Liver (tissue), 9 donors: ENCODE data around the gene CCDC97. TPM values are rescaled to one million over a fixed set of nuclear protein-coding genes. Genes with fewer than 3 reads are reported as not detected.

Source experiments
- DNase-seq: peaks from one replicate; pipeline ENCODE4 v3.0.0-alpha.2; 2017; ENCODE audit warnings: low spot score
- H3K27ac ChIP-seq, 2 donors: one replicate each; pipeline ENCODE4 v1.7.0; 2013; ENCODE audit warnings: inconsistent platforms in 2 of 2, low read length in 2 of 2, control low read depth in 1 of 2, low read depth in 1 of 2, mild to moderate bottlenecking in 1 of 2
- H3K27me3 ChIP-seq, 4 donors: one replicate each; pipeline versions ENCODE4 v1.6.1 to v1.7.0; 2013; ENCODE audit warnings: low read length in 3 of 4, inconsistent platforms in 1 of 4, mild to moderate bottlenecking in 1 of 4, moderate library complexity in 1 of 4; ENCODE audit not compliant: control insufficient read depth in 4 of 4, insufficient read depth in 4 of 4
- H3K36me3 ChIP-seq, 4 donors: one replicate each; pipeline versions ENCODE4 v1.6.1 to v1.7.0; 2013; ENCODE audit warnings: low read length in 3 of 4, mild to moderate bottlenecking in 3 of 4, low read depth in 1 of 4, moderate library complexity in 1 of 4; ENCODE audit not compliant: control insufficient read depth in 4 of 4, insufficient read depth in 3 of 4
- H3K4me1 ChIP-seq, 4 donors: one replicate each; pipeline versions ENCODE4 v1.6.1 to v1.7.0; 2013; ENCODE audit warnings: low read length in 3 of 4, mild to moderate bottlenecking in 3 of 4, moderate library complexity in 1 of 4; ENCODE audit not compliant: control insufficient read depth in 4 of 4, insufficient read depth in 4 of 4
- H3K4me3 ChIP-seq, 3 donors: one replicate each; pipeline versions ENCODE4 v1.6.1 to v1.7.0; 2013; ENCODE audit warnings: low read length in 3 of 3, control low read depth in 1 of 3, low read depth in 1 of 3, mild to moderate bottlenecking in 1 of 3
- H3K9ac ChIP-seq, 2 donors: one replicate each; pipeline ENCODE4 v1.7.0; 2013; ENCODE audit warnings: low read length in 2 of 2, mild to moderate bottlenecking in 2 of 2, moderate library complexity in 2 of 2, control low read depth in 1 of 2, low read depth in 1 of 2
- H3K9me3 ChIP-seq, 4 donors: one replicate each; pipeline versions ENCODE4 v1.6.1 to v1.7.0; 2013; ENCODE audit warnings: low read length in 3 of 4; ENCODE audit not compliant: control insufficient read depth in 4 of 4
- ATF3 ChIP-seq: IDR thresholded peaks from 2 replicates; pipeline ENCODE4 v1.6.1; 2016; ENCODE audit warnings: antibody characterized with exemption
- EGR1 ChIP-seq, 2 donors: IDR thresholded peaks; 2 replicates each; pipeline ENCODE4 v1.6.1; 2016 to 2018; ENCODE audit warnings: antibody characterized with exemption in 2 of 2, low read depth in 2 of 2
- FOXA2 ChIP-seq: IDR thresholded peaks from 2 replicates; pipeline ENCODE4 v1.6.1; 2016; ENCODE audit warnings: antibody characterized with exemption
- GABPA ChIP-seq, 2 donors: IDR thresholded peaks in 1 of 2; conservative IDR thresholded peaks in 1 of 2; 2 replicates each; pipeline ENCODE4 v1.6.1; 2016; ENCODE audit warnings: antibody characterized with exemption in 2 of 2, mild to moderate bottlenecking in 1 of 2, moderate library complexity in 1 of 2
- HNF4G ChIP-seq: IDR thresholded peaks from 2 replicates; pipeline ENCODE4 v1.6.1; 2016; ENCODE audit warnings: antibody characterized with exemption
- JUND ChIP-seq, 2 donors: IDR thresholded peaks; 2 replicates each; pipeline ENCODE4 v1.6.1; 2016; ENCODE audit warnings: antibody characterized with exemption in 2 of 2
- NR2F2 ChIP-seq: IDR thresholded peaks from 2 replicates; pipeline ENCODE4 v1.6.1; 2016; ENCODE audit warnings: antibody characterized with exemption
- REST ChIP-seq: IDR thresholded peaks from 2 replicates; pipeline ENCODE4 v1.6.1; 2016; ENCODE audit warnings: antibody characterized with exemption, mild to moderate bottlenecking
- YY1 ChIP-seq: IDR thresholded peaks from 2 replicates; pipeline ENCODE4 v1.6.1; 2016; ENCODE audit warnings: antibody characterized with exemption, mild to moderate bottlenecking
- WGBS: extraction: QIAGEN DNeasy Blood & Tissue Kit; methylation state at CpG from one replicate; pipeline ENCODE4 v1.1.7; 2013; 5-methylcytosine and 5-hydroxymethylcytosine counted together
- polyA plus RNA-seq, 2 donors: library from polyadenylated mRNA; stranded (reverse) in 1 of 2; unstranded in 1 of 2; fragments of 200-250 nt in 1 of 2; fragments of >200 nt in 1 of 2; fragmentation: Nextera tagmentation in 1 of 2; extraction: Ambion mirVana in 1 of 2; gene quantifications; one replicate each; pipeline versions ENCODE4 v1.2.1 to v1.2.3, GENCODE V29; 2013 to 2015
- total RNA-seq, 2 donors: library from RNA; depleted of rRNA; stranded (reverse); fragments of >200 nt; gene quantifications; one replicate each; pipeline ENCODE4 v1.2.3, GENCODE V29; 2014
- TF ChIP-seq, protein P1 (sequence below): fragments of 150-350 bp; IDR thresholded peaks from 2 replicates; pipeline ENCODE4 v1.5.1; 2017; ENCODE audit warnings: improper control_type of control experiment, low read depth, low read length; ENCODE audit not compliant: missing input control
- TF ChIP-seq, protein P2 (sequence below): IDR thresholded peaks from 2 replicates; pipeline ENCODE4 v1.6.1; 2016; ENCODE audit warnings: antibody characterized with exemption
- TF ChIP-seq, protein P3 (sequence below): IDR thresholded peaks from 2 replicates; pipeline ENCODE4 v1.6.1; 2016; ENCODE audit warnings: antibody characterized with exemption
- donor health status: healthy.
- donor health status: healthy.
- donor health status: healthy.
- donor health status: healthy.
- donor health status: healthy.

CCDC97 gene
- total and polyA plus RNA-seq, 4 donors, result 3.8 to 5.7 (median 5.3) TPM

DNA sequence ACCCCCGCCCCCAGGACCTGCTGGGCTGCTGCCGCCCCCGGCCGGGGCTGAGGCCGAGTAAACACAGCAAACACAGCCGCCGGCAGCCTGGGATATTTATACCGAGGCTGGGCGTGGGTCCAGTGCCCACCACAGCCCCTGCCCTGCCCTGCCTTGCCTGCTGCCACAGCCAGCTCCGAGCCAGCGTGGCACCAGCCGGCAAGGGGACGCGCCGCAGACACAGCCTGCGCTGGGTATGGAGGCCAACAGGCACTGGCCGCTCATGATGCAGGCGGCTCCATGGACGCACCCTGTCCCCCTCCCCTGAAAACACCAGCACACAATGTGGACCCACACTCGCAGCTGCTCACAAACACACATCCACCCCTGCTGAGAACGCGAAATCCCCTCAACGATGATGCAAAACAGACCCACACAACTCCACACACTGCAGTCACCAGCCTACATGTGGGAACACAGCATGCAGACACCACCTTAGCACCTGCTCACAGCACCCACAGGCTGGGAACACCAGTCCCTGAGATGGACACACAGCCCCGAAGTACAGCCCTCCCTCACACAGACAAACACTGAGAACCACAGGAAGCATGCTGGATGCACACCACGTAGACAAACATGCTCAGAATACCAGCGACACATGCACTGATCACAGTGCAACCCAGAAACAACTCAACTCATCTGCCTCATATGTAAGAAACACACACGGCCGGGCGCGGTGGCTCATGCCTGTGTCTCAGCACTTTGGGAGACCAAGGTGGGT is 16.2 kb downstream of the CCDC97 start:
- Histone ChIP-seq H3K27me3 (no peaks in the 10 kb centered on the region), H3K4me1 (peaks cover 10 to 59% (median 23%) of the 10 kb centered on the region in 4 donors), H3K4me3 (no peak overlapping the region), H3K27ac (peak overlapping the region in 1 of 2 donors; percentile 61), H3K36me3 (peaks cover 0 to under 1% (median 0%) of the 10 kb centered on the region in 4 donors), H3K9me3 (no peaks in the 10 kb centered on the region), H3K9ac (no peak overlapping the region)
- TF ChIP-seq NR2F2 (no peak), ATF3 (no peak), FOXA2 (no peak), JUND (IDR thresholded peaks at IDR 0.05) (no peak), YY1 (no peak), HNF4G (no peak), REST (no peak)
- TF ChIP-seq, protein P1, sequence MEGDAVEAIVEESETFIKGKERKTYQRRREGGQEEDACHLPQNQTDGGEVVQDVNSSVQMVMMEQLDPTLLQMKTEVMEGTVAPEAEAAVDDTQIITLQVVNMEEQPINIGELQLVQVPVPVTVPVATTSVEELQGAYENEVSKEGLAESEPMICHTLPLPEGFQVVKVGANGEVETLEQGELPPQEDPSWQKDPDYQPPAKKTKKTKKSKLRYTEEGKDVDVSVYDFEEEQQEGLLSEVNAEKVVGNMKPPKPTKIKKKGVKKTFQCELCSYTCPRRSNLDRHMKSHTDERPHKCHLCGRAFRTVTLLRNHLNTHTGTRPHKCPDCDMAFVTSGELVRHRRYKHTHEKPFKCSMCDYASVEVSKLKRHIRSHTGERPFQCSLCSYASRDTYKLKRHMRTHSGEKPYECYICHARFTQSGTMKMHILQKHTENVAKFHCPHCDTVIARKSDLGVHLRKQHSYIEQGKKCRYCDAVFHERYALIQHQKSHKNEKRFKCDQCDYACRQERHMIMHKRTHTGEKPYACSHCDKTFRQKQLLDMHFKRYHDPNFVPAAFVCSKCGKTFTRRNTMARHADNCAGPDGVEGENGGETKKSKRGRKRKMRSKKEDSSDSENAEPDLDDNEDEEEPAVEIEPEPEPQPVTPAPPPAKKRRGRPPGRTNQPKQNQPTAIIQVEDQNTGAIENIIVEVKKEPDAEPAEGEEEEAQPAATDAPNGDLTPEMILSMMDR, result no peak
- TF ChIP-seq, protein P2, sequence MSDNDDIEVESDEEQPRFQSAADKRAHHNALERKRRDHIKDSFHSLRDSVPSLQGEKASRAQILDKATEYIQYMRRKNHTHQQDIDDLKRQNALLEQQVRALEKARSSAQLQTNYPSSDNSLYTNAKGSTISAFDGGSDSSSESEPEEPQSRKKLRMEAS, result no peak
- TF ChIP-seq, protein P3, sequence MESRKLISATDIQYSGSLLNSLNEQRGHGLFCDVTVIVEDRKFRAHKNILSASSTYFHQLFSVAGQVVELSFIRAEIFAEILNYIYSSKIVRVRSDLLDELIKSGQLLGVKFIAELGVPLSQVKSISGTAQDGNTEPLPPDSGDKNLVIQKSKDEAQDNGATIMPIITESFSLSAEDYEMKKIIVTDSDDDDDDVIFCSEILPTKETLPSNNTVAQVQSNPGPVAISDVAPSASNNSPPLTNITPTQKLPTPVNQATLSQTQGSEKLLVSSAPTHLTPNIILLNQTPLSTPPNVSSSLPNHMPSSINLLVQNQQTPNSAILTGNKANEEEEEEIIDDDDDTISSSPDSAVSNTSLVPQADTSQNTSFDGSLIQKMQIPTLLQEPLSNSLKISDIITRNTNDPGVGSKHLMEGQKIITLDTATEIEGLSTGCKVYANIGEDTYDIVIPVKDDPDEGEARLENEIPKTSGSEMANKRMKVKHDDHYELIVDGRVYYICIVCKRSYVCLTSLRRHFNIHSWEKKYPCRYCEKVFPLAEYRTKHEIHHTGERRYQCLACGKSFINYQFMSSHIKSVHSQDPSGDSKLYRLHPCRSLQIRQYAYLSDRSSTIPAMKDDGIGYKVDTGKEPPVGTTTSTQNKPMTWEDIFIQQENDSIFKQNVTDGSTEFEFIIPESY, result no peak
- DNase-seq, result no peak
- 20% methylated on average over 30 of the region's 30 CpGs for WGBS

DNA sequence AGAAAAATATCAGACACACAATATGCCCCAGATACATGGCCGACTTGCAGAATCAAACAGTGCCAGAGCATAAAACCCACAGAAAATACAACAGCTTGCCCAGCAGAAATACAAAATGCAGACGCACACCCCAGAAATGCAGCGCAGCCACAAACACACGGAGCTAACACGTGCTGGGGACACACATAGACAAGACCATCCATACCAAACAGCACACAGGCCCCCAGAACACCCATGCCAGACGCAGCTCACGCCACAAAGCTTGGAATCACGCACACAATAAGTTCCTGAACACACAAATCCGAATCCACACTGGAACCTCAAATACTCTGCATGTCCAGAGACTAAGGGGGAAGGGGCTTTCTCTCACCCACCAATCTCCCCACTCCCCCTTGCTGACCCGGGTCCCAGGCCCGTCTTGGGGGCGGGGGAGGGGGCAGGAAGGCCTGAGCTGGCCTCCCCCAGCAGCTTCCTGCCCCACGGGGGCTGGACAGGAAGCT is 17.2 kb downstream of the CCDC97 start:
- Histone ChIP-seq H3K27ac (peak overlapping the region; percentile 38 to 80), H3K4me3 (no peak overlapping the region), H3K4me1 (peaks cover 10 to 53% (median 23%) of the 10 kb centered on the region in 4 donors), H3K9me3 (no peaks in the 10 kb centered on the region), H3K27me3 (no peaks in the 10 kb centered on the region), H3K9ac (no peak overlapping the region), H3K36me3 (peaks cover 0 to 4% (median 0%) of the 10 kb centered on the region in 4 donors)
- TF ChIP-seq, protein P2, result peak; percentile 9
- no peak for TF ChIP-seq HNF4G
- TF ChIP-seq EGR1 (IDR thresholded peaks at IDR 0.05; ENCODE audit: low read depth in 2 of 2), result peak in 1 of 2 donors; percentile 56
- peak in 1 of 2 donors; percentile 68 for TF ChIP-seq GABPA (IDR thresholded peaks at IDR 0.05 in 1 of 2, conservative IDR thresholded peaks at IDR 0.05 in 1 of 2)
- TF ChIP-seq NR2F2, result peak; percentile 33
- DNase-seq, result no peak
- WGBS, result 46% methylated on average over 13 of the region's 13 CpGs
